Activated naive CD4-positive, alpha-beta T cell treated with anti-CD3 and anti-CD28 coated beads, Interleukin-2, amount 50 U/mL, for 24 hours (primary cell): ENCODE measurements around the gene RAB27A.

ENCODE experiments used
- H3K27ac Mint-ChIP-seq: one replicate; pipeline ENCODE4 v1.8.0; 2021; ENCODE audit warnings: mild to moderate bottlenecking, mixed read lengths
- H3K27me3 Mint-ChIP-seq: one replicate; pipeline ENCODE4 v1.8.0; 2021; ENCODE audit warnings: mixed read lengths
- H3K36me3 Mint-ChIP-seq: one replicate; pipeline ENCODE4 v1.8.0; 2021; ENCODE audit warnings: mixed read lengths
- H3K4me1 Mint-ChIP-seq: one replicate; pipeline ENCODE4 v1.8.0; 2021; ENCODE audit warnings: mixed read lengths
- H3K4me3 Mint-ChIP-seq: one replicate; pipeline ENCODE4 v1.8.0; 2021; ENCODE audit warnings: mild to moderate bottlenecking, mixed read lengths
- H3K9me3 Mint-ChIP-seq: one replicate; pipeline ENCODE4 v1.8.0; 2021; ENCODE audit warnings: mixed read lengths

RAB27A gene

GRCh38 chr15:55247766-55248427 lies 41.7 kb downstream of the RAB27A start:
- no peaks in the 10 kb centered on the region for H3K9me3 Mint-ChIP-seq
- H3K27ac Mint-ChIP-seq = peak overlapping the region; percentile 60
- H3K27me3 Mint-ChIP-seq = no peaks in the 10 kb centered on the region
- H3K4me3 Mint-ChIP-seq = no peak overlapping the region
- H3K36me3 Mint-ChIP-seq = peaks cover 16% of the 10 kb centered on the region
- peaks cover 65% of the 10 kb centered on the region for H3K4me1 Mint-ChIP-seq

GRCh38 chr15:55247311-55247710 lies 42.3 kb downstream of the RAB27A start:
- Mint-ChIP-seq H3K9me3 (no peaks in the 10 kb centered on the region), H3K4me1 (peaks cover 71% of the 10 kb centered on the region), H3K27me3 (no peaks in the 10 kb centered on the region), H3K36me3 (peaks cover 16% of the 10 kb centered on the region), H3K27ac (no peak overlapping the region), H3K4me3 (no peak overlapping the region)

GRCh38 chr15:55246567-55246966 lies 43.0 kb downstream of the RAB27A start:
- H3K27me3 Mint-ChIP-seq = no peaks in the 10 kb centered on the region
- H3K36me3 Mint-ChIP-seq = peaks cover 13% of the 10 kb centered on the region
- H3K27ac Mint-ChIP-seq = peak overlapping the region; percentile 23
- no peak overlapping the region for H3K4me3 Mint-ChIP-seq
- H3K9me3 Mint-ChIP-seq = no peaks in the 10 kb centered on the region
- H3K4me1 Mint-ChIP-seq = peaks cover 71% of the 10 kb centered on the region

GRCh38 chr15:55245059-55245458 lies 44.6 kb downstream of the RAB27A start:
- H3K27ac Mint-ChIP-seq = peak overlapping the region; percentile 92
- H3K4me1 Mint-ChIP-seq = peaks cover 70% of the 10 kb centered on the region
- no peaks in the 10 kb centered on the region for H3K9me3 Mint-ChIP-seq
- H3K27me3 Mint-ChIP-seq = no peaks in the 10 kb centered on the region
- peaks cover 13% of the 10 kb centered on the region for H3K36me3 Mint-ChIP-seq
- H3K4me3 Mint-ChIP-seq = peak overlapping the region; percentile 20

- H3K36me3 Mint-ChIP-seq = peaks cover 11% of the 10 kb centered on the region
- H3K9me3 Mint-ChIP-seq = no peaks in the 10 kb centered on the region
- no peaks in the 10 kb centered on the region for H3K27me3 Mint-ChIP-seq
- peak overlapping the region; percentile 93 for H3K27ac Mint-ChIP-seq
- H3K4me1 Mint-ChIP-seq = peaks cover 81% of the 10 kb centered on the region
- peak overlapping the region; percentile 6 for H3K4me3 Mint-ChIP-seq
Measured at GRCh38 chr15:55241891-55242290, 47.7 kb downstream of the RAB27A start.

GRCh38 chr15:55241186-55241585 lies 48.4 kb downstream of the RAB27A start:
- H3K4me1 Mint-ChIP-seq = peaks cover 80% of the 10 kb centered on the region
- H3K27me3 Mint-ChIP-seq = no peaks in the 10 kb centered on the region
- peaks cover 9% of the 10 kb centered on the region for H3K36me3 Mint-ChIP-seq
- no peak overlapping the region for H3K4me3 Mint-ChIP-seq
- H3K9me3 Mint-ChIP-seq = no peaks in the 10 kb centered on the region
- peak overlapping the region; percentile 63 for H3K27ac Mint-ChIP-seq

- Mint-ChIP-seq H3K9me3 (no peaks in the 10 kb centered on the region), H3K4me3 (no peak overlapping the region), H3K27ac (peak overlapping the region; percentile 56), H3K27me3 (no peaks in the 10 kb centered on the region), H3K4me1 (peaks cover 78% of the 10 kb centered on the region), H3K36me3 (peaks cover 9% of the 10 kb centered on the region)
Measured at GRCh38 chr15:55240125-55240760, 49.4 kb downstream of the RAB27A start.

- H3K36me3 Mint-ChIP-seq = peaks cover 9% of the 10 kb centered on the region
- H3K4me3 Mint-ChIP-seq = no peak overlapping the region
- no peaks in the 10 kb centered on the region for H3K27me3 Mint-ChIP-seq
- H3K4me1 Mint-ChIP-seq = peaks cover 71% of the 10 kb centered on the region
- no peaks in the 10 kb centered on the region for H3K9me3 Mint-ChIP-seq
- H3K27ac Mint-ChIP-seq = peak overlapping the region; percentile 92
Measured at GRCh38 chr15:55239440-55240124, 50.0 kb downstream of the RAB27A start.

- Mint-ChIP-seq H3K27ac (peak overlapping the region; percentile 92), H3K9me3 (no peaks in the 10 kb centered on the region), H3K4me3 (no peak overlapping the region), H3K27me3 (no peaks in the 10 kb centered on the region), H3K36me3 (peaks cover 12% of the 10 kb centered on the region), H3K4me1 (peaks cover 66% of the 10 kb centered on the region)
Measured at GRCh38 chr15:55238877-55239276, 50.7 kb downstream of the RAB27A start.

GRCh38 chr15:55237219-55238130 lies 52.1 kb downstream of the RAB27A start:
- Mint-ChIP-seq H3K4me3 (peak overlapping the region; percentile 40), H3K9me3 (no peaks in the 10 kb centered on the region), H3K4me1 (peaks cover 56% of the 10 kb centered on the region), H3K27ac (peak overlapping the region; percentile 70), H3K27me3 (no peaks in the 10 kb centered on the region), H3K36me3 (peaks cover 14% of the 10 kb centered on the region)

GRCh38 chr15:55235546-55236036 lies 54.0 kb downstream of the RAB27A start:
- Mint-ChIP-seq H3K36me3 (peaks cover 19% of the 10 kb centered on the region), H3K9me3 (no peaks in the 10 kb centered on the region), H3K4me3 (peak overlapping the region; percentile 11), H3K27me3 (no peaks in the 10 kb centered on the region), H3K27ac (no peak overlapping the region), H3K4me1 (peaks cover 40% of the 10 kb centered on the region)

- peaks cover 36% of the 10 kb centered on the region for H3K4me1 Mint-ChIP-seq
- H3K36me3 Mint-ChIP-seq = peaks cover 21% of the 10 kb centered on the region
- H3K27me3 Mint-ChIP-seq = no peaks in the 10 kb centered on the region
- no peak overlapping the region for H3K27ac Mint-ChIP-seq
- no peaks in the 10 kb centered on the region for H3K9me3 Mint-ChIP-seq
- H3K4me3 Mint-ChIP-seq = no peak overlapping the region
Measured at GRCh38 chr15:55234800-55235104, 54.9 kb downstream of the RAB27A start.

- Mint-ChIP-seq H3K9me3 (no peaks in the 10 kb centered on the region), H3K4me1 (peaks cover 31% of the 10 kb centered on the region), H3K27ac (no peak overlapping the region), H3K4me3 (no peak overlapping the region), H3K27me3 (no peaks in the 10 kb centered on the region), H3K36me3 (peaks cover 20% of the 10 kb centered on the region)
Measured at GRCh38 chr15:55234104-55234799, 55.4 kb downstream of the RAB27A start.

- Mint-ChIP-seq H3K27me3 (no peaks in the 10 kb centered on the region), H3K9me3 (no peaks in the 10 kb centered on the region), H3K27ac (no peak overlapping the region), H3K4me3 (no peak overlapping the region), H3K36me3 (peaks cover 14% of the 10 kb centered on the region), H3K4me1 (peaks cover 4% of the 10 kb centered on the region)
Measured at GRCh38 chr15:55231455-55231854, 58.2 kb downstream of the RAB27A start.

- Mint-ChIP-seq H3K36me3 (peaks cover 14% of the 10 kb centered on the region), H3K4me1 (peaks cover 4% of the 10 kb centered on the region), H3K27ac (no peak overlapping the region), H3K27me3 (no peaks in the 10 kb centered on the region), H3K9me3 (no peaks in the 10 kb centered on the region), H3K4me3 (no peak overlapping the region)
Measured at GRCh38 chr15:55230953-55231352, 58.7 kb downstream of the RAB27A start.
